Measurements from ENCODE around the gene ASIC5.
"Not testable (repeated sequence)": the region's sequence is repeated elsewhere in the genome, so short reads cannot be mapped to it uniquely, and the experiment has no call there.

The ASIC5 gene, protein sequence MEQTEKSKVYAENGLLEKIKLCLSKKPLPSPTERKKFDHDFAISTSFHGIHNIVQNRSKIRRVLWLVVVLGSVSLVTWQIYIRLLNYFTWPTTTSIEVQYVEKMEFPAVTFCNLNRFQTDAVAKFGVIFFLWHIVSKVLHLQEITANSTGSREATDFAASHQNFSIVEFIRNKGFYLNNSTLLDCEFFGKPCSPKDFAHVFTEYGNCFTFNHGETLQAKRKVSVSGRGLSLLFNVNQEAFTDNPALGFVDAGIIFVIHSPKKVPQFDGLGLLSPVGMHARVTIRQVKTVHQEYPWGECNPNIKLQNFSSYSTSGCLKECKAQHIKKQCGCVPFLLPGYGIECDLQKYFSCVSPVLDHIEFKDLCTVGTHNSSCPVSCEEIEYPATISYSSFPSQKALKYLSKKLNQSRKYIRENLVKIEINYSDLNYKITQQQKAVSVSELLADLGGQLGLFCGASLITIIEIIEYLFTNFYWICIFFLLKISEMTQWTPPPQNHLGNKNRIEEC

DNA sequence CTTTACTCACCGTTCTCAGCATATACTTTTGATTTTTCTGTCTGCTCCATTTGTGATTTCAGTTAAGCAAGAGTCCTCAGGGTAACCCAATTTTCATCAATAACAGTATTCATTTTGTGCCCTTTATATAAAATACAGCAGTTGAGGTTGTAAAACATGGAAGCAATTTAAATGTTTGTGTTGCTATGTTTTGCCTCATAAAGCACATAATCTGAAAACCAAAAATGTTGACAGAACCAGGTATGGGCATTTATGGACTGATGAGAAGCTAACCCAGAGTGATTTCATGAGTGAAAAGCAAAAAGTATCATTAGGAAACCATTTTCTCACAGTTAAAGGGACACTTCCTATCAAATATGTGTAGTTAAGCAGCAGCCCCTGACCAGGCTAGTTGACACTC, at the start of gene ASIC5:
Gene ASIC5, minus strand, starts transcription at position 101 of the 400 bp plus-strand sequence. Its CDS starts 51 bp downstream, at position 50.
- no peak for DNase-seq

DNA sequence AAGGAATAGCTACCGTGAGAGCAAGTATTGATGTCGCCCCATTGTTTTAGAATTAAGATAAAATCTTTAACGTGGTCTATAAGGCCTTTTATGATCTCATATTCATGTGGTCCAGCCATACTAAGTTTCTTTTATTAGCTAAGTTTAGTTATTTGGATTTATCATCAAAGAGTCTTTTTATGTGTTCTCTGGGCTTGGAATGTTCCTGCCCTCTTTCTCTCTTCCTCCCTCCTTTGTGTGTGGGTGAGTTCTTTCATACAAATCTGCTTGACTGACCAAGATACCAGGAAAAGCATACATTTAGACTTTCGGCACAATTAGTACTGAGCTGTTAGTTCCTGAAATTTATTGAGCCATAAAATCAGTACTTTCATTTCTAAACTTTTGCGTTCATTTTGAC, 48.7 kb upstream of the ASIC5 start:
- DNase-seq, result no peak

DNA sequence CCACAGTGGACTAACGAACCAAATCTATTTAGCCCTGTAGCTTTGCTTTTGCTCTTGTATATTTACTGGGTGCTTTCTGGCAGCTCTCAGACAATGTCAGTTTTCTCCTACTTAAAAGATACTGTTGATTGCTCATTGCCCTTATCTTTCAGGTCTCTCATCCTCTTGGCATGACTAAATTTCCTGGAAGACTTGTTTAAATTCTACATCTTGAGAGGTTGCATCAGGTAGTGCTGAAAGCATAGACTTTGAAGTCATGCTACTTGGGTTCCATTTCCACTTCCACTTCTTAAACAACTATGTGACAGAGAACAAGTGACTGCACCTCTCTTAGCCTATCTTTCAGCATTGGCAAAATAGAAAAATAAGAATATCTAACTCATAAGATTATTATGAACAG, 45.8 kb upstream of the ASIC5 start:
- DNase-seq, result no peak

DNA sequence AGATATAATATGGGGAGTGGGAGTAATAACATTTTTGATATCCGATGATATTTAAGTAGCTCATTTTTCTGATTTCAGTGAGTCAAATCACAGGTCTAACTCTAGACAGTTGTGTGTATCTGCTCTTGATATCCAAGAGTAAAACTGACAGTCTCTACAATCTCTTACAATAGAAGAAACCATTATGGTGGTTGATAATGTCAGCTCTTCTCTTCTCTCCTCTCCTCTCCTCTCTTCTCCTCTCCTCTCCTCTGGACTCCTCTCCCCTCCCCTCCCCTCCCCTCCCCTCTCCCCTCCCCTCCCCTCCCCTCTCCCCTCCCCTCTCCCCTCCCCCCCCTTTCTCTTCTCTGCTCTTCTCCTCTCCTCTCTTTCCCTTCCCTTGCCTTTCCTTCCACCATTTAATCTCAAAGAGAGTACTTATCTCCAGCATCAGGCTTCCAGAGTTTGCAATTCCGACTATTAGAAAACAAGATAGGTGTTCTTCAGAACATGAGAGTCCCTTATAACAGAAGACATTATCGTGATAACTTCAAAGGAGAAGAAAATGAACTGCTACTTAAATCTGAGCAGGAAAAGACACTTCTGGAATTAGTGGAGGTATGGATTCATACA, 43.6 kb upstream of the ASIC5 start:
- no peak for DNase-seq

DNA sequence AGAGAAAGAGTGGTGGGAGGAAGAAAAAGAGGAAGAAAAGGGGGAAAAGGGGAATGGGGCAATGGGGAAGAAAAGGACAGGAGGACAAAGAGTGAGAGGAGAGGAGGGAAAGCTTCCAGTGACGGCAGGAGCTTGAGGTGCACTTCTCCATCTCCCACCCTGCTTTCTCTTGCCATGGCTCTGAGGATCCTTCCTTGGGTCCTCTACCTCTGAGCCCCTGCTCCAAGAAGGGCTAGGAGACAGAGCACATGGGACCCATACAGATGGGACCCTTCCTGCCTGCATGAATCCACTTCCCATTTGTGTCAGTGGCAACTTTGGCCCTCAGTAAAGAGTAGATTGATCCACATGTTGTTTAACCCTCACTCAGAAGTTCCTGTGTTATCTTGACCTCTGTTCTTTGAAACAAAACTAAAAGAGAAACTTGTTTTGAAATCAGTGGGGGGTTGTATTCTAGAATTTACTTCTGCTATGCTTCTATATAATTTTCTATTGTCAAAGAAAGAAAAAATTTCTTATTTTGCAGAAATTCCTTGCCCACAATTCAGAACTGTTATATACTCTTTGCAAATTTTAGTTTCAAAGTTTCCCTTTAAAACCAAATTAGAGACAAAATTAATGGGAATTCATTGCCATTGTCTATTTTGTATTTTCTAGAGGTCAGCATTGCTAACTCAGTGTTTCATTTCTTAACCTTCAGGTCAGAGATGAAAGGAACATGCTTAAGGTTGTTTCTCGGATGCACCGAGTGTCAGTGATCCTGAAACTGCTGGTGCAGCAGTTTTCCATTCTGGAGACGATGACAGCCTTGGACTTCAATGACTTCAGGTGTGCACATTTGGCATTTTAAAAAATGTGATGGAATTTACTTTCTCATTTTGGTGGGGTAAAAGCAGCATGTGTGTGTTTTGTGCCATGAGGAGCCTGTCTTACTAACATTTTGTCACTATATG, 42.4 kb upstream of the ASIC5 start:
- DNase-seq, result no peak

DNA sequence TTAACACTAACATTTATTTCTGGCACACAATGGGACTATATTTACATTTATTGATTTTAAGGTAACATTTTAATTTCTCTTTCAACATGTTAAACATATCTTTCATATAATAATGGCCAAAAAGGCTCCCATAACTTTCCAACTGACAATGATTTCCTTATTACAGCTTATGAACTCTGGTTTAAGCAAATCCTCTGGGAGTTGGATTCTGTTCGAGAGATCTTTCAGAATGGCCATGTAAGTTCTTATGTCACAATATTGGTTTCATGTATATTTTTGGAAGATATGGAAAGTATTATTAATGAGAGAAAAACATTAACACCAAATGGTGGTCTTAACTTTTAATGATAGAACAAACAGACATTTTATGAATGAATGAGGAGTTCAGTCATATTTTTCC, 41.5 kb upstream of the ASIC5 start:
- no peak for DNase-seq

DNA sequence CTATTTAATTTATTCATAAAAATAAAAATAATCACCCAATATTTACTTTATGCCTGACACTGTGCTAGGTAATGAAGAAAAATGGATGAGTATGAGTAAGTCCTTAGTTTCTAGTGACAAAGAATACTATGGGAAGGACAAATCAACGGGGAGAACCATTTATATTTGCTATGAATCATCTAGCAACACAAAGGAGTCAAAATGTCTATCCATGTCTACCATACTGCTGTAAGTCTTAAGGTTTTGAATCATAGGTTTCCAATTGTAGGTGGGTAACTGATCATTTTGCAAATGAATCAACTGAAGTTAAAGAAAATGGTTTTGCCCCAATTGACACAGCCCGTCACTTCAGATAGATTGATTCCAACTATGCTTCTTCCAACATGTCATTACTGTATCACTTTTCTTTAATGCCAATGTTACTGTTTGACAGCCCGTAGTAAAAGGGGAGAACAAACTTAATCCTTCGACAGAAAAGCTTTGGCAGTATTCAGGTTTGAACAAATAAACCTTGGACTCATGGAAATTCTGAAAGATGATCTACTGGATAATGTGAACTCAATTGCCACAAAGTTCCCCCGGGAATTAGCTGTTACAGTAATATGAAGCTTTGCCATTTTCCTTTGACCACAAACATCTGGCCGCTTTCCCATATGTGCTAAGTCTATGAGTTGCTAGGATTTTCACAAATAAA, 40.6 kb upstream of the ASIC5 start:
- no peak for DNase-seq

DNA sequence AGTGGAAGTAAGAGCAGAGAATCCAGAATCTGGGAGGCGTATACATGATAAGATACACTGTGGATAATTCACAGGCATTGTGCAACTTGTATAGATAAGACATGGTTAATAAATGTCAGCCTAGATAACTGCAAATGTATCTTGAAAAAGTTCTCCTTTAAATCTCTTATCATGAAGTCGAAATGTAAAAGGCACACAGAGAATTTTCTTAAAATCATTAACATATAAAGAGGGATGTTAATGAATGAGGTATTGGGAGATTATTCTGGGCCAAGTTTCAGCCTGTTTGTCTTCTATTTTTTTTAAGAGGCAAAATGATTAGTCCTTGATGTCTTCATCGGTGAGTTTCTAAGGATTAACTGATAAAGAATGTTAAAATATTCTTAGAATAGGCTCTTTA, 38.3 kb upstream of the ASIC5 start:
- no peak for DNase-seq

DNA sequence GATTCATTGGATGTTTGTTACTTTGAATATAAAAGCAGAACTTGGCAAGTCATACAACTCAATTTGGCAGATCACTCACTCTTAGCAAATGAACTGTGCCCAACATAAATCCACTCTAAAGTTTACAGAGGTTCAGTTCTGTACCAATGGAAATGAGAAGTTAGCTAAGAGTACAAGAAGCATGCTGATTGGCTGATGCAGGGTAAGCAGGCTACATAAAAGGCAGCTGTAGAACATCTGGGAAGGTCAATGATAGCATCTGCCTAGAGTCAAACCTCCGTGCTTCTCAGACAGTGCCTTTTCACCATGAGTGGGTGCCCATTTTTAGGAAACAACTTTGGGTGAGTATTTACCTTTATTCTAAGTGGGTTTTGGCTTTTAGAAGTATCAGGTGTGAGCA, 37.4 kb upstream of the ASIC5 start, which contains the start of gene TDO2:
Gene TDO2, plus strand, starts transcription at position 244 of the 400 bp plus-strand sequence. Its CDS starts 63 bp downstream, at position 307.
- no peak for DNase-seq

DNA sequence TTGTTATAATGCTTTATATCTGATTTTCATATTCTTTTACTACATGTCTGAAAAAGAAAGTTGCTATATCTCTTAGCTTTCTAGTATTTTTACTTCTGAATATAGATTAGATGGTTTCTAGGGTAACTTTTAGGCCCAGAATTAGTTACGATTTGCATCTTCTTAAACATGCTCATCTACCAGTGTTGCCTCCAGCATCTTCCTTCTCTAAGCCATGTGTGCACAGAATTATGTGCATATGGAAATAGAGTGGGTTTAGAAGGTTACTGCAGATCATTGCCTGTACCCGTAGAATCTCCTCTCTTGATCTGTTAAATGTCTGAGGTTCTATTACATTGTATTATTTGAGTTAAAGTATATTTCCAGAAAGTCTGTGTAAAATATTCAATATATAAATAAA, 34.9 kb upstream of the ASIC5 start:
- DNase-seq, result no peak

DNA sequence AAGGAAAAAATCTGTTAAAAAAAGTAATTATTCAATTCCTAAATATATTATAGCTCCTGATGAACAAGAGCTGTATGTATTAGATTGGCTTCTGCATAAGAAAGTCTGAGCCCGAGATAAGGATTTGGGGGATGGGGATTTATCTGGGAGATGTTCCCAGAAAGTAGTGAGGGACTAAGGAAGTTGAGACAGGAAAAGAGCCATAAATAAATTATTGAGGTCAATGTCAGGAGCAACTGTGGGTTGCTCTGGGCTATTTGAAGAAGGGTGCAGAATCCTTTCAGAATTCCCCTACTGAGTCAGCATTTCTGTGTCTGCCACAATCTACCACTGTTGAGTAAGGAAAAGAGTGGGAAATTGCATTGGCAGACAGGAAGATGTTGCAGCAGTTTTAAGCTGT, 34.3 kb upstream of the ASIC5 start:
- DNase-seq, result no peak

DNA sequence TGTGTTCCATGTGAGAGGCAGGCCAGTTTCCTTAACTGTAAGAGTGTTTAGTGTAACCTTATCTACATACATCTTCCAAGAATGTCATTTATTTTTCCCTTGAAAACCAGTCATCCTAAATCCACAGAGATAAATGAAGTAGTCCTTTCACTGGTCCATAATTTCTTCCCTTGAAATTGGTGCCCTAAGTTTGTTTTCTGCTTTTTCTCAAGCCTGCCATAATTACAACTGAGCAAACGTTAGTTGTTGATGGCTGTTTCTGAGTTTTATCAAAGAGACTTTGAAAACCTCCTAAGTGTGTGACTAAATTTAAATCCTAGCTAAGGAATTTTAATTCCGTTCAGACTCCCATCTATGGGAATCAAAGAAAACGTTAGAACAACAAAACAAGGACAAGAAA, 33.8 kb upstream of the ASIC5 start:
- DNase-seq, result no peak

DNA sequence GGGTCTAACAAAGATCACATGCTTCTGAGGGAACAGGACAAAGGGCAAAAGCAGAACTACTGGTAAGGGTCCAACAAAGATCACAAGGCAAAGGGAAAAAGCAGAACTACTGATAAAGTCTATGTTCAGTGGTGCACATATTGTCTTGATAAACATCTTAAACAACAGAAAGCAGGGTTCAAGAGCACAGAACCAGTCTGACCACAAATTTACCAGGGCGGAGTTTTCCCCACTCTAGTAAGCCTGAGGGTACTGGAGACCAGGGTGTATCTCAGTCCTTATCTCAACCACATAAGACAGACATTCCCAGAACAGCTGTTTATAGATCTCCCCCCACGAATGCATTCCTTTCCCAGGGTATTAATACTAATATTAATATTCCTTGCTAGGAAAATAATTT, 32.3 kb upstream of the ASIC5 start:
- not testable (repeated sequence) for DNase-seq

DNA sequence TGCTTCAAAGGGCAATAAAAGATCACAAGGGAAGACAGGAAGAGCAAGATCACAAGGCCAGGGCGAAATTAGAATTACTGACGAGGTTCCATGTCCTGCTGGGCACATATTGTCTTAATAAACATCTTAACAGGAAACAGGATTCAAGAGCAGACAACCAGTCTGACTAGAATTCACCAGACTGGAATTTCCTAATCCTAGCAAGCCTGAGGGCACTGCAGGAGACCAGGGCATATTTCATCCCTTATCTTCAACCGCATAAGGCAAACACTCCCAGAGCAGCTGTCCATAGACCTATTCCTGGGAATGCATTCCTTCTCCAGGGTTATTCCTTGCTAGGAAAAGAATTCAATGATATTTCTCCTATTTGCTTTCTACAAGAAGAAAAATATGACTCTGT, 25.0 kb upstream of the ASIC5 start:
- no peak for DNase-seq

DNA sequence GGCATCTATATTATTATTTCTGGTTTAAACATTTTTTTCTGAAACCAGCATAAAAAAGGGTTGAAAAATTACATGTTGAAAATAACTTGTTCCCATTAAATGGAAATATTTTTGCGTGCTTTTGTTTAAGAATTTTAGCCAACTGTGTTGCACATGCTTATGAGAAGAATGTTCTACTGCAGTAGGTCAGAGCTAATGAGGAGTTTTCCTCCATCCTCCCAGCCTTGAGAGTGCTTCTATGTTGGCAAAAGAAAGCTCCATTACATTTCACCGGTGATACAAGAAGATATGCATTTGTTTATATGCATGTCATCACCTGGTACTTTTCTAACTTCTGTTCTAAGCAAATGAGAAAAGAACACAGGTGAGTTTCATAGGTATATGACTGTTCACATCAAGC, 23.9 kb upstream of the ASIC5 start:
- DNase-seq, result no peak

DNA sequence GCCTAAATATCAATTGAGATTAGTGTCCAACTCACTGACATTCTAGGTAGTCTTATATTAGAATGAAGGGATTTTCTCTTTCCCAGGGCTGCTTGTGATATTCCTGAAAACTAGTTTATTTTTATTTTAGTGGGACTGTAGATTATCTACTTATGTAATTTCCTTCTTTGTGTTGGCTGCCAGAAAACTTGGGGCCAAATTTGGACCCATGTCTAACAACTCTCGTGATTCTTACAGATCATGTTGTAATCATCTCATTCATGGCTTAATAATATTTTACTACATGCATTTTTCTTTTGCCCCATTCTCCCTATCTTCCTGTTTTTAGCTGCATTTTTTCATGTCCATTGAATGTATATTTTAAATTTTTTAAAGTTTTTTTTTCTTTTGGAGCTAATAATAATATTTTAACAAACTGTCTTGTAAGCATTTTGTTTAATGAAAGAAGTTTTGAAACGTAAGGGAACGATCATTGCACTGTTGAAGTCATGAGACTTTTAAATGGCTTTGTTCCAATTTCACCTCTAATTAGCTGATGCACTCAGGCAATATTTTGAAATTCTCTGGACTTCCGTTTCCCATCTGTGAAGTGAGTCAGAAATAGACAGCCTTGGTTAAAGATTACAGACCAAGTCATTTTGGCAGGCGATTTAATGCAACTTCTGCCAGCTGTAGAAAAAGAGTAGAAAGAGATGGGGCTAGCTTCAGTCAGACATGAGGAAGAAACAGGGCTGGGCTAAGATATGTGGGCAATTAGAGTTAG, 23.1 kb upstream of the ASIC5 start:
- DNase-seq, result no peak

DNA sequence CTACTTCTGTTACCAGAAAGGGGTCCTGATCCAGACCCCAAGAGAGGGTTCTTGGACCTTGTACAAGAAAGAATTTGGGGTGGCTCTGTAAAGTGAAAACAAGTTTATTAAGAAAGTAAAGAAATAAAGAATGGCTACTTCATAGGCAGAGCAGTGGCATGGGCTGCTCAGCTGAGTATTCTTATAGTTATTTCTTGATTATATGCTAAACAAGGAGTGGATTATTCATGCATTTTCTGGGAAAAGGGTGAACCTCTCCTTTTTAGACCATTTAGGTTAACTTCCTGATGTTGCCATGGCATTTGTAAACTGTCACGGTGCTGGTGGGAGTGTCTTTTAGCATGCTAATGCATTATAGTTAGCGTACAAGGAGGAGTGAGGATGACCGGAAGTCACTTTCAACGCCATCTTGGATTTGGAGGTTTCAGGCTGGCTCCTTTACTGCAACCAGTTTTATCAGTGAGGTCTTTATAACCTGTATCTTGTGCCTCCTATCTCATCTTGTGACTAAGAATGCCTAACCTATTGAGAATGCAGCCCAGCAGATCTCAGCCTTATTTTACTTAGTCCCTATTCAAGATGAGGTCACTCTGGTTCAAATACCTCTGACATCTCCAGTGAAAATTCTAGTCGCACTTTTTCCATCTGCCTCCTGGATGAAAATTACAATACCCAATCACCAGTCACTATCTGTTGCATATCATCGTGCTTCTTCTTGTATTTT, 21.9 kb upstream of the ASIC5 start:
- DNase-seq, result no peak

DNA sequence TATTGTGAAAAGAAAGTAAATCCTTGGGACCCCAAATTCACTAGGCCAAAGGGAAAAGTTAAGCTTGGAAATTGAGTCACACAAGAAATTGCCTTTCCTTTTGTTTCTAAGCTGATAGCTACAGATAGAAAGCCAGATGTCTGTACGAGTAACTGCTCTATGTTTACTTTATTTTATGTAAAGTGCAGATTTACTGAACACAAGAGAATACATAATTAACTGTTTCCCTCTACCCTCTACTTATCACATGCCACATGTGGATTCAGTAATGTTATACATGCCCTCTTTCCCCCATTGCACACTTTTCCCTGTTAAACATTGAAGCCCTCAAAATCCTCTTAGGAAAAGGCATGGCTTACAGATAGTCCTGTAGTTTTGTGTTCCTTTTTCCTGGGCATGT, 21.0 kb upstream of the ASIC5 start:
- DNase-seq, result no peak

DNA sequence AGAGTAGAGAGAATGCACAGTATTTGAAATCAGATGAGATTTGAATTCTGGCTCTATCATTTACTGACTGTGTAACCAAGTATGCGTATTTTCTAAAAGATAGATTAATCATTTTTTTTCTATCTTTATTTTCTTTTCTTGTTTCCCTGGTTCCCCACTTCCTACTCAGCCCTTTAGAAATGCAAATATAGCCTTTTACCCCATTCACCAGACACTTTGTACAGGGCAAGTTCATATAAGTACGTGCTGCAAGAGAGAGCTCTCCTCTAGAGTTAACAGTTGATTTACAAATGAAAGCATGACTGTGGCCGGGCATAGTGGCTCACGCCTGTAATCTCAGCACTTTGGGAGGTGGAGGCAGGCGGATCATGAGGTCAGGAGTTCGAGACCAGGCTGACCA, 19.6 kb upstream of the ASIC5 start:
- DNase-seq, result no peak

DNA sequence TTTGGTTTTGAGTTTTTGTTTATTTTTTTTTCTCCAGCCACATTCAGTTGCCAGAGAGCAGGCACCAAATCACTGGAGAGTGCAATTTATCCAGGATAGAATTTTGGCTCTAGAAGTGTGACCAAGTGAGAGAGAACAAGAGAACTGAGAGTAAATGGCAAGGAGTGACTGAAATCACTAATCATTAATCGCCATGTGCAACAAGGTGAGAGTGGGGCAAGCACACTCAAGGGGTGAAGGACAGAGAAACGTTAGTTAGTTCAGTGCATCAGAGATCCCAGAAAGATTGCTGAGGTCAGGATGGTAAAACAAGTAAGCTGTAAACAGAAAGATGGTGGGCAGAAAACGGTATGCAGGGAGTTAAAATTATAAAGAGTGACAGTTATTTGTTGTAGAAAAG, 17.8 kb upstream of the ASIC5 start:
- DNase-seq, result no peak

DNA sequence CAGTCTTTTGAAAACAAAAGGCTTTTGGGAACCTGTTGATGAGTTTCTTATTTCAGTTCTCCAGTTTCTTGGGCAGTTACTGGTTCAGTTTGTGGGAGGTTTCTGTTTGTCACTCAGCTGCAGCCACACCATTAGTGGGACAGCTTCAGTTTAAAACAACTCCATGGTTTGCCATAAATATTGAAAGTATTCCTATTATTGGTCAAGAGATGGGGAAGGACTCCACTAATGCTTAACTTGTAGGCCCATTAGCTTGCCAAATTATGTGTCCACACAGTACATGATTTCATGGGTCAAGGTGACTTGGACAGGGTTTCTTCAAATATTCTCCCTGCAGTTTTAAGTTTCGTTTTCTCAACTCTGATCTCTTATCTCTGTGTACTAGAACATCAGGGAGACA, 15.5 kb upstream of the ASIC5 start:
- no peak for DNase-seq

Data from activated T-cell treated with anti-CD3 and anti-CD28 coated beads, Interleukin-2, amount 50 U/mL, for 1 hour (primary cell).